Activated T-helper 1 cell treated with Interleukin-2 at 50 U/mL for 16 hours (primary cell): ENCODE data around the gene WSB1.
A peak's percentile ranks its signal among the peaks of the same experiment; 100 is the strongest.
"Not testable (repeated sequence)": the region's sequence is repeated elsewhere in the genome, so short reads cannot be mapped to it uniquely, and the experiment has no call there.

ENCODE experiments used
- DNase-seq: peaks from one replicate; pipeline ENCODE4 v3.0.0-alpha.2; 2020; ENCODE audit warnings: low read depth

Gene WSB1, protein sequence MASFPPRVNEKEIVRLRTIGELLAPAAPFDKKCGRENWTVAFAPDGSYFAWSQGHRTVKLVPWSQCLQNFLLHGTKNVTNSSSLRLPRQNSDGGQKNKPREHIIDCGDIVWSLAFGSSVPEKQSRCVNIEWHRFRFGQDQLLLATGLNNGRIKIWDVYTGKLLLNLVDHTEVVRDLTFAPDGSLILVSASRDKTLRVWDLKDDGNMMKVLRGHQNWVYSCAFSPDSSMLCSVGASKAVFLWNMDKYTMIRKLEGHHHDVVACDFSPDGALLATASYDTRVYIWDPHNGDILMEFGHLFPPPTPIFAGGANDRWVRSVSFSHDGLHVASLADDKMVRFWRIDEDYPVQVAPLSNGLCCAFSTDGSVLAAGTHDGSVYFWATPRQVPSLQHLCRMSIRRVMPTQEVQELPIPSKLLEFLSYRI

DNA sequence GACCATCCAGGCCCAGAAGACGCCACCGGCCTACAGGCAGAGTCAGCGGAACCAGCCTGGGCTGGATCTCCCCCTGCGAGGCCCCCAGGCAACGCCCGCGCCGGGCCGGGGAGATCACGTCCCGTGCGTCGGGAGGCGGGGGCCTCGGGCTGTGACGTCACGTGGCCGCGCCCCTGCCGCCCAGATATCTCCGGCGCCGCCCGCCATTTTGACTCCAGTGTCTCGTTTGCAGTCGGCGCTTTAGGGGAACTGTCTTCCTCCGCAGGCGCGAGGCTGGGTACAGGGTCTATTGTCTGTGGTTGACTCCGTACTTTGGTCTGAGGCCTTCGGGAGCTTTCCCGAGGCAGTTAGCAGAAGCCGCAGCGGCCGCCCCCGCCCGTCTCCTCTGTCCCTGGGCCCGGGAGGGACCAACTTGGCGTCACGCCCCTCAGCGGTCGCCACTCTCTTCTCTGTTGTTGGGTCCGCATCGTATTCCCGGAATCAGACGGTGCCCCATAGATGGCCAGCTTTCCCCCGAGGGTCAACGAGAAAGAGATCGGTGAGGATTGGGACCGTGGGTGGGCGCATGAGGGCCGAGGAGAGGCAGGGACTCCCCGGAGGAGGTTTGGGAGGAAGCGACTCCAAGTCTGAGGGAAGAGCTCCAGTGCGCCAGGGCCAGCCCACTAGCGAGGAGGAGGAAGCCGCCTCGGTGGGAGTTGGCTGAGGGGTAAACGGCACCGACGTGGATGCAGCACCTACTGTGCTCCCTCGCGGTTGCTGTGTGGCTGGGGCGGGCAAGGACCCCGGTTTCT, at the start of gene WSB1:
WSB1 (plus strand) TSS at position 217 of the 791 bp plus-strand sequence; CDS start at position 499, 282 bp downstream.
- peak; percentile 88 for DNase-seq

GRCh38 chr17:27244491-27245223, 49.3 kb upstream of the WSB1 start:
- no peak for DNase-seq

DNA sequence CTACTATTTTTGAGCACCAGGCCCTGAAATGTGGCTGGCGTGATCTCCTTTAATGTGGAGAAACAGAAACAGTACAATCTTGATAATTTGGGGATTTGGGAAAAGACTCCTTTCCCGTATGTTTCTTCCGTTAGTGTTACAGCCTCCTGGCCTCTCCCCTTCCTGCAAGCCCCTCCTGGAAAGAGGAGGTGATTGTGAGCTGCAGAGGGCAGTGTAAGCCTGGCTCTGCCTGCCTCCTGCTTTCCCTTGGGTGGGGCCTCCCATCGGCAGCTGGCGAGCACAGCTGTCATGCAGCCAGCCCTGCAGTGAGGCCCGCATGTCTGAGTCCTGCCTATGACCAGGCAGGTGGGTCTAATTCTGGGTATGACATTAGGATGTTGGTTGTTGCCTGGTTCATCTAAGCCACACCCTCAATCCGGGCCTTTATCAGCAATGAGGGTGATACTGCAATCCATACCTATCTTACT, 48.7 kb upstream of the WSB1 start:
- peak; percentile 4 for DNase-seq

GRCh38 chr17:27246537-27246936, 47.4 kb upstream of the WSB1 start:
- DNase-seq = no peak

- no peak for DNase-seq
Observed at GRCh38 chr17:27247071-27247957, 46.6 kb upstream of the WSB1 start.

GRCh38 chr17:27247958-27248342, 46.0 kb upstream of the WSB1 start:
- no peak for DNase-seq

DNA sequence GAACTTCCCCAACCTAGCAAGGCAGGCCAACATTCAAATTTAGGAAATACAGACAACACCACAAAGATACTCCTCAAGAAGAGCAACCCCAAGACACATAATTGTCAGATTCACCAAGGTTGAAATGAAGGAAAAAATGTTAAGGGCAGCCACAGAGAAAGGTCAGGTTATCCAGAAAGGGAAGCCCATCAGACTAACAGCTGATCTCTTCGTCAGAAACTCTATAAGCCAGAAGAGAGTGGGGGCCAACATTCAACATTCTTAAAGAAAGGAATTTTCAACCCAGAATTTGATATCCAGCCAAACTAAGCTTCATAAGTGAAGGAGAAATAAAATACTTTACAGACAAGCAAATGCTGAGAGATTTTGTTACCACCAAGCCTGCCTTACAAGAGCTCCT, 43.1 kb upstream of the WSB1 start:
- not testable (repeated sequence) for DNase-seq

DNA sequence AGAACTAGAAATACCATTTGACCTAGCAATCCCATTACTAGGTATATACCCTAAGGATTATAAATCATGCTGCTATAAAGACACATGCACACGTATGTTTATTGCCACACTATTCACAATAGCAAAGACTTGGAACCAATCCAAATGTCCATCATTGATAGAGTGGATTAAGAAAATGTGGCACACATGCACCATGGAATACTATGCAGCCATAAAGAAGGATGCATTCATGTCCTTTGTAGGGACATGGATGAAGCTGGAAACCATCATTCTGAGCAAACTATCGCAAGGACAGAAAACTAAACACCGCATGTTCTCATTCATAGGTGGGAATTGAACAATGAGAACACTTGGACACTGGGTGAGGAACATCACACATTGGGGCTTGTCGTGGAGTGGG, 39.1 kb upstream of the WSB1 start:
- not testable (repeated sequence) for DNase-seq

DNA sequence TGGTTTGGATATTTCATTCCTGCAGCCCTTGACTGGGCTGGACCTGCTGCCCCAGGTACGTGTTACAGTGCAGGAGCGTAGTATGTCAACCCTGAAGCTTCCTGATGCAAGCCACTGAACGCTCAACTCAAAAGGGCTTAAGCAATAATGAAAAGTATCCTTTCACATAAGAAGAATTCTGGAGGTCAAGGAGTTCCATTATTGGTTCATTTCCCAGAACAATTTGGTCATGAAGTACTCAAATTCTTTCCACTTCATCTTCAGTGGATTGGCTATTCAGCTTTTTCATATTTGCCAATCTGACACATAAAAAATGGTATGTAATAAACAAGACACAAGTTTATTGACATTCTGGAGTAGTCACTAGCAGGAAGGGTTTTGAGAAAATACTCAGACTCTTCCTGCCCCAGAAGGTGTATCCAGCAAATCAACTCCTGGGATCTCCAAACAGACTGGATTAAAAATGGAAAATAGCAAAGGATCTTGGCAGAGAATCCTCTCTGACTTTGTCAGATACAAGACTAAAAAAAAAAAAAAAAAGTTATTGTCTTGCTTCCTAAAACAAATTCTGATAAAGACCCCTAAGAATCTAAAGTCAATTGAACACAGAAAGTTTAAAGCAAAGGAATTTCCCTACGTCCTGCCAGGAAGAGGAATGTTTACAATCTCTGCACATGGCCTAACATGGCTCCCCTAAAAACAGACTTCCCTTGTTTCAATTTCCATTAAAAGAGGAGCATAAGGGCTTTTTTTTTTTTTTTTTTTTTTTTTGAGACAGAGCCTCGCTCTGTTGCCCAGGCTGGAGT, 37.5 kb upstream of the WSB1 start:
- no peak for DNase-seq

- DNase-seq = no peak
Observed at GRCh38 chr17:27257031-27257357, 36.9 kb upstream of the WSB1 start.

DNA sequence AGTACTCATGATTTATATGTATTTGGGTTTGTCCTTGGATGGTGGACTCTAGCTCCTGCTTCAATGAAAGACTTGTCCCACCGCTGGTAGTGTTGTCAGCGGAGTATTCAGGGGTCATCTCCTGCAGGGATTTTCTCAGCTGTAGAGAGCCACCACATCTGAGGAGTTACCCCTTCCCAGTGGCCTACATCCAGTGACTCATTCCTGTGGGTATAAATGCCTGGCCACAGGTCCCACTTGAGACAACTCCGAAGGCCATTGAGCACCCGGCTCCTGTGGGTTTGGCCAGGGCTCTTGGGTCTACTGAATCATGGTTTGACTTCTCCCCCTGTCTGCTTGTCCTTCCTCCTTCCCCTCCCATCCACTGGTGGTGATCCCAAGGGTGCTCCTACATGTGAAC, 34.6 kb upstream of the WSB1 start:
- no peak for DNase-seq

- DNase-seq = no peak
Observed at GRCh38 chr17:27263386-27263785, 30.5 kb upstream of the WSB1 start.

- no peak for DNase-seq
Observed at GRCh38 chr17:27264068-27264812, 29.7 kb upstream of the WSB1 start.

- DNase-seq = no peak
Observed at GRCh38 chr17:27265333-27265732, 28.6 kb upstream of the WSB1 start.

DNA sequence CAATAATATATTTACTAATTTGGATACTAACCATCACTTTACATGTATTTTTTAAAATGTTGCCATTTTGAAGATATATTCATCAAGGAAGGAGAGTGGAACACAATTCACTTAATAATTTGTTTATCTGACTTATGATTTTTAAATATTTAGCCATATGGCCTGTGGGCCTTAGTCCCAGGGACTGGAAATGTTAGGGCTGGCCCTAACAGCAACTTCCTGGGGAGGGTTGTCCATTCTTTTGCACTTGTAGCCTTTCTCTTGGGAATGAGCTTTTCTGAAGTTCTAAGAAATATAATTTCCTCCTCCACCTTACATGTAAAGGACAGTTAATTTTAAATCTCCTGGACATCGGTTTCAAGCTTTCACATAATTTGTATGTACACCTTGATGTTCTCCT, 27.7 kb upstream of the WSB1 start:
- no peak for DNase-seq

GRCh38 chr17:27268394-27269085, 25.4 kb upstream of the WSB1 start:
- DNase-seq = no peak

GRCh38 chr17:27269201-27269600, 24.7 kb upstream of the WSB1 start:
- DNase-seq = no peak

GRCh38 chr17:27269974-27270373, 23.9 kb upstream of the WSB1 start:
- no peak for DNase-seq

DNA sequence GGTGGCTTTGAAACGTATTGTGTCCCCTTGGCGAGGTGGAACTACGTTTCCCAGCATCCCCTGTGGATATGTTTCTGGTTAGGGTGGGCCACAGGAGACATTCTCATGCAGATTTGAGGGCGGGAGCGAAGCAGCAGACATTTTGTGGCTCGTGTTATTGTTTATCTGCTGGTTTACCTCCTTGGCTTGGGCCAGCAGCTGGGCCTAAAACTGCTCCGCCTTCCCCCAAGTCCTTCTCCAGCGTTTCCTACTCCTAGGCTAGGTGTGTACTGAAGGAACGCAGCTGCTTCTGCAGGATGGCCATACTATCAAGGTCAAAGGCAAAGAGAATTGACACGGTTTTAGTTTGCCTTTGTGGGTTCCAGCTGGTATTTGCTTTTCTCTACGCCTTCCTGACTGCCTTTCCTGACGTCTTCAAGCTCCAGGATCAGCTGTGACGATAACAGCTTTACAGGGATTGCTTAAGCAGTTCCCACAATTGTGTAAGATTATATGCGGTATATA, 17.2 kb upstream of the WSB1 start:
- no peak for DNase-seq
